ENCODE results near the gene ZNF554.
A peak's percentile ranks its signal among the peaks of the same experiment; 100 is the strongest.
"Not testable (repeated sequence)": the region's sequence is repeated elsewhere in the genome, so short reads cannot be mapped to it uniquely, and the experiment has no call there.

Gene ZNF554

DNA sequence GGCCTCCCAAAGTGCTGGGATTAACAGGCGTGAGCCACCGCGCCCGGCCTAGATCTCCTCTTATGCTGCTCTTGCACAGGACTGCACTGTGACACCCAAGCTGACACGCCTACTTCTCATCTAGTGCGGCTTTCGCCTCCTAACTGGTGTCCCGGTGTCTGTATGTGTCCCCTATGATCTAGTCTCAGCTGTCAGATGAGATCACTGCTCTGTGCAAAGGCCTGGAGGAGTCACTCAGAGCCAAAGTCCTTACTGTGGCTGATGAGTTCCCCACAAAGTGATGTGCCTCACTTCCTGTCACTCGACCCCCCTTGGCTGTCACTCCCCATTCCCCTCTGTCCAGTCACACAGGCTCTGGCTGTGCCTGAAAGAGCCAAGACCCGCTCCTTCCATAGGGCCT is 50.0 kb downstream of the ZNF554 start:
- TF ChIP-seq, protein P1, sequence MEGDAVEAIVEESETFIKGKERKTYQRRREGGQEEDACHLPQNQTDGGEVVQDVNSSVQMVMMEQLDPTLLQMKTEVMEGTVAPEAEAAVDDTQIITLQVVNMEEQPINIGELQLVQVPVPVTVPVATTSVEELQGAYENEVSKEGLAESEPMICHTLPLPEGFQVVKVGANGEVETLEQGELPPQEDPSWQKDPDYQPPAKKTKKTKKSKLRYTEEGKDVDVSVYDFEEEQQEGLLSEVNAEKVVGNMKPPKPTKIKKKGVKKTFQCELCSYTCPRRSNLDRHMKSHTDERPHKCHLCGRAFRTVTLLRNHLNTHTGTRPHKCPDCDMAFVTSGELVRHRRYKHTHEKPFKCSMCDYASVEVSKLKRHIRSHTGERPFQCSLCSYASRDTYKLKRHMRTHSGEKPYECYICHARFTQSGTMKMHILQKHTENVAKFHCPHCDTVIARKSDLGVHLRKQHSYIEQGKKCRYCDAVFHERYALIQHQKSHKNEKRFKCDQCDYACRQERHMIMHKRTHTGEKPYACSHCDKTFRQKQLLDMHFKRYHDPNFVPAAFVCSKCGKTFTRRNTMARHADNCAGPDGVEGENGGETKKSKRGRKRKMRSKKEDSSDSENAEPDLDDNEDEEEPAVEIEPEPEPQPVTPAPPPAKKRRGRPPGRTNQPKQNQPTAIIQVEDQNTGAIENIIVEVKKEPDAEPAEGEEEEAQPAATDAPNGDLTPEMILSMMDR (IDR thresholded peaks at IDR 0.05; ENCODE audit: low read depth, low read length, poor library complexity, severe bottlenecking), result no peak
- TF ChIP-seq EZH2phosphoT487 (IDR thresholded peaks at IDR 0.05; ENCODE audit: borderline replicate concordance, low read length), result no peak
- Histone ChIP-seq H3K9me2 (replicated peaks; ENCODE audit: control insufficient read depth, low read length) (no peaks in the 10 kb centered on the region), H3K4me1 (ENCODE audit: control insufficient read depth, low read length) (peaks cover 5% of the 10 kb centered on the region), H3K4me2 (ENCODE audit: low read length) (no peak overlapping the region), H3K79me2 (ENCODE audit: control insufficient read depth, low read length) (no peaks in the 10 kb centered on the region), H3K36me3 (ENCODE audit: control insufficient read depth, low read length) (no peaks in the 10 kb centered on the region), H3K4me3 (ENCODE audit: low read length) (no peak overlapping the region), H3K27ac (ENCODE audit: low read depth, low read length) (no peak overlapping the region), H3K27me3 (ENCODE audit: control insufficient read depth, low read length) (no peaks in the 10 kb centered on the region), H3K9me3 (ENCODE audit: control insufficient read depth, insufficient read depth, low read length) (peaks cover 12% of the 10 kb centered on the region; the same call in 1 of the 2 replicates), H4K20me1 (ENCODE audit: control insufficient read depth, insufficient read depth, low read depth, low read length) (no peaks in the 10 kb centered on the region), H3F3A (ENCODE audit: control insufficient read depth, insufficient read depth) (no peaks in the 10 kb centered on the region)

DNA sequence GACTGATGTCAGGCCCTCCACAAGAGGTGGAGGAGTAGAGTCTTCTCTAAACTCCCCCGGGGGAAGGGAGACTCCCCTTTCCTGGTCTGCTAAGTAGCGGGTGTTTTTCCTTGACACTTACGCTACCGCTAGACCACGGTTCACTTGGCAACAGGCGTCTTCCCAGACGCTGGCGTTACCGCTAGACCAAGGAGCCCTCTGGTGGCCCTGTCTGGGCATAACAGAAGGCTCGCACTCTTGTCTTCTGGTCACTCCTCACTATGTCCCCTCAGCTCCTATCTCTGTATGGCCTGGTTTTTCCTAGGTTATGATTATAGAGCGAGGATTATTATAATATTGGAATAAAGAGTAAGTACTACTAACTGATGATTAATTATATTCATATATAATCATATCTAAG is 52.5 kb downstream of the ZNF554 start:
- H3K79me2 ChIP-seq (ENCODE audit: control insufficient read depth, low read length); H3K4me3 ChIP-seq (ENCODE audit: low read length); H3K27me3 ChIP-seq (ENCODE audit: control insufficient read depth, low read length); H3F3A ChIP-seq (ENCODE audit: control insufficient read depth, insufficient read depth); H3K27ac ChIP-seq (ENCODE audit: low read depth, low read length); H4K20me1 ChIP-seq (ENCODE audit: control insufficient read depth, insufficient read depth, low read depth, low read length); H3K36me3 ChIP-seq (ENCODE audit: control insufficient read depth, low read length); H3K9me2 ChIP-seq (replicated peaks; ENCODE audit: control insufficient read depth, low read length); H3K4me1 ChIP-seq (ENCODE audit: control insufficient read depth, low read length): not testable (repeated sequence)
- Histone ChIP-seq H3K9me3 (ENCODE audit: control insufficient read depth, insufficient read depth, low read length) (peaks cover 13% of the 10 kb centered on the region), H3K4me2 (ENCODE audit: low read length) (0 out of 2 replicates have a peak overlapping the region, but pooled peaks have one; percentile 21)

DNA sequence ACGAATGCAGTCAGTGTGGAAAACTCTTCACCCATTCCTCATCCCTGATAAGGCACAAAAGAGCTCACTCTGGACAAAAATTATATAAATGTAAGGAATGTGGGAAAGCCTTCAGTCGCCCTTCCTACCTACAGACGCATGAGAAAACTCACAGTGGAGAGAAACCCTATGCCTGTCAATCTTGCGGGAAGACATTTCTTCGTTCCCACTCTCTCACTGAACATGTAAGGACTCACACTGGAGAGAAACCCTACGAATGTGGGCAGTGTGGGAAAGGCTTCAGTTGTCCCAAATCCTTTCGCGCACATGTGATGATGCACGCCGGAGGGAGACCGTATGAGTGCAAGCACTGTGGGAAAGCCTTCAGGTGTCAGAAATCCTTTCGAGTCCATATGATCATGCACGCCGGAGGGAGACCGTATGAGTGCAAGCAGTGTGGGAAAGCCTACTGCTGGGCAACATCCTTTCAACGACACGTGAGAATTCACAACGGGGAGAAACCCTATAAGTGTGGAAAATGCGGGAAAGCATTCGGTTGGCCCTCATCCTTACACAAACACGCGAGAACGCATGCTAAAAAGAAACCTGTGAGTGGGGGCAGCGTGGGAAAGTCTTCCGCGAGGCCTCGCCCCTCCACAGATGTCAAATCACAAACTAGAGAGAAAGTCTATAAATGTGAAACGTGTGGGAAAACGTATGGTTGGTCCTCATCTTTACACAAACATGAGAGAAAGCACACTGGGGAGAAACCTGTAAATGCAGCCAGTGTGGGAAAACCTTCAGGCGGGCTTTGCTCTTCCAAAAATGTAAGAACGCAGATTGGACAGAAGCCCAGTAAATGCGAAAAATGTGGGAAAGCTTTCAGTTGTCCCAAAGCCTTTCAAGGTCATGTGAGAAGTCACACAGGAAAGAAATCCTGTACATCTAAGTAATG is 58.0 kb downstream of the ZNF554 start:
- TF ChIP-seq, protein P1 (IDR thresholded peaks at IDR 0.05; ENCODE audit: low read depth, low read length, poor library complexity, severe bottlenecking), result no peak
- TF ChIP-seq EZH2phosphoT487 (IDR thresholded peaks at IDR 0.05; ENCODE audit: borderline replicate concordance, low read length), result no peak
- H4K20me1 ChIP-seq (ENCODE audit: control insufficient read depth, insufficient read depth, low read depth, low read length), result no peaks in the 10 kb centered on the region
- no peaks in the 10 kb centered on the region for H3K9me2 ChIP-seq (replicated peaks; ENCODE audit: control insufficient read depth, low read length)
- H3K79me2 ChIP-seq (ENCODE audit: control insufficient read depth, low read length), result no peaks in the 10 kb centered on the region
- no peaks in the 10 kb centered on the region for H3K27me3 ChIP-seq (ENCODE audit: control insufficient read depth, low read length)
- H3K4me1 ChIP-seq (ENCODE audit: control insufficient read depth, low read length), result peaks cover 5% of the 10 kb centered on the region
- no peak overlapping the region for H3K4me2 ChIP-seq (ENCODE audit: low read length)
- H3F3A ChIP-seq (ENCODE audit: control insufficient read depth, insufficient read depth), result no peaks in the 10 kb centered on the region
- H3K4me3 ChIP-seq (ENCODE audit: low read length), result no peak overlapping the region
- H3K27ac ChIP-seq (ENCODE audit: low read depth, low read length), result no peak overlapping the region
- peaks cover 20% of the 10 kb centered on the region for H3K9me3 ChIP-seq (ENCODE audit: control insufficient read depth, insufficient read depth, low read length)
- no peaks in the 10 kb centered on the region for H3K36me3 ChIP-seq (ENCODE audit: control insufficient read depth, low read length)

All from DOHH2 (cell line).